GM19395 (cell line): ENCODE data around the gene NKAIN2.
"Not testable (repeated sequence)": the region's sequence is repeated elsewhere in the genome, so short reads cannot be mapped to it uniquely, and the experiment has no call there.

ENCODE experiments used
- ATAC-seq: cut with Tn5 transposase; IDR thresholded peaks from one replicate; pipeline ENCODE4 v1.9.1; 2021; ENCODE audit warnings: mild to moderate bottlenecking, moderate library complexity; ENCODE audit not compliant: unreplicated experiment

NKAIN2 gene

DNA sequence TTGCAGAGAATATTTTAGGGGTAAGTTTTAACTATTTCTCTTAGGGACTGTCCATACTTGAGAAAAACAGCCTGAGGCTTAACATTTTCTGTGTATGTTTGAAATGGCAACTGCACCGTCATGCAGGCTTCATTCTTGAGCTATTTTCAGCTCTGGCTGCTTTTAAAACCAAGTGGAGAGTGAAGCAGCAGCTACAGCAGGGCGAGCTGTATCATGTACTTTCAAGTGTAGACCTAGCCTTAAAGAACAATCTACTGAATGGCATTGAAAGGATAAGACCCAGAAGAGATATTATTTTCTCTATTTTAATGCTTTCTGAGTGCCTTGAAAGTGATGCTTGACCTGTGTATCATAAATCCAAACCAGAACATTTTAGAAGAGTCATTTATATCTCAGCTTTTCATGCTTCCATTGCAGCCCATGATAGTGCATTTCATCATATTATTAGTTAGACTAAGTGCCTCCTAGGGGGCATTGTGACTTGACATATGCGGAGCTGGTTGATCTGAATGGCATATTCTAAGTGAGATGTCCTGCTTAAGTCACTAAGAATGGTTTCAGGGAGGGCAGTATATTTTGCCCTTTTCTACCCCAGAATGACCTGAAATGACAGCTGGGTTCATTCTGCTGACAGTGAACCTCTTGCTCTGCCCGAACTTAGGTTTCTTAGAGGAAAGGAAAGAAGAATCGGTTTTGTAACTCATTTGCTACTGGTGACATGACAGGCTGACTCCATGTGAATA lies 85.3 kb downstream of the NKAIN2 start:
- ATAC-seq: no peak

DNA sequence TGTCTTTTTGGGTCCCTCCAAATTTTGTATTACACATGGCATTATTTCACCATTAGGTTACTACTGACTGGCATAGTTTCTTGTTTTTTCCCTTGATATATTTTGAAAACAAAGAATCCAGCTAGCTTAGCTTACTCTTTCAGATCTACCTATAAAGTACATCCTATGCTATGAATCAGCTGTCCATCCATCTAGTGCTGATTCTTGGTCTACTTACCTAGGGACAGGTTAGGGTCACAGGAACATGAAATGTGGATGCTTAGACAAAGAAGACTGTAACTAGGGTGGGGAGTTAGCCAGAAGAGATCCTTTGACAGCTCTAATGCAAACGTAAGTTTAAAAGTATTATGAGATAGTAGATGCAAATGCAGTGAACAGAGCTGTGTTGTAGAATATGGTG lies 91.7 kb downstream of the NKAIN2 start:
- no peak for ATAC-seq

DNA sequence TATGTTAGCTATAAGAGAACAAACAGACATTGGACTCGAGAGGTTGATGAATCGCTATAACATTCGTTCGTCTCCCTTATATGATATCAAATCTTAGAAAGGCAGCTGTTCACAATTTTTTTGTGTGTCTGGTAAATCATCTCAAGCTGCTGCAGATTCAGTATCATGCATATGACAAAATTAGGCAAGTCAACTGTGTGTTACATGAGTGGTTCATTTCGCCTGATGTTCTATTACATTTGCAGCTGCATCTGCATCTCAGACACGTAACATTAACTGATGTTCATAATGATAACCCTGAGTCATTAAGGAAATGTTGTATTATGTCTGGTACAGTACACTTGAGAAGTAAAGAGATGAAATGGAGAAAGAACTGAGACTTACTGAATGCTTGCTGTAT lies 92.1 kb downstream of the NKAIN2 start:
- ATAC-seq: no peak

DNA sequence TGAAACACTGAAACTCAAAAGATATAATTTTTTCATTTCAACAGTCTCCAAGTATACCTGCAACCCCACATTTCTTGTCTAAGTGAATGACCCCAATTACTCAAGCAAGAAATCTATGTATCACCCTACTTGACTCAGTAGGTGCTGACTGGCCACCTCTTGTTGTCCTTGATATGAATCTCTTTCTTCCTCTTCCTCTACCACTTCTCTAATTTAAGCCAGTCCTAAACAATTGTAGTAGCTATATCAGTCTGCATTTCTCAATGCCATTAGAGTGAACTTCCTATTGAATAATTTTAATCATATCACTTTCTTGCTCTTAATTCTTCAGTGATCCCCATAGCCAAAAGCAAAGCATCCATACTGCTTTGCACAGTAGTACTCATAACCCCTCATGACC lies 93.2 kb downstream of the NKAIN2 start:
- no peak for ATAC-seq

DNA sequence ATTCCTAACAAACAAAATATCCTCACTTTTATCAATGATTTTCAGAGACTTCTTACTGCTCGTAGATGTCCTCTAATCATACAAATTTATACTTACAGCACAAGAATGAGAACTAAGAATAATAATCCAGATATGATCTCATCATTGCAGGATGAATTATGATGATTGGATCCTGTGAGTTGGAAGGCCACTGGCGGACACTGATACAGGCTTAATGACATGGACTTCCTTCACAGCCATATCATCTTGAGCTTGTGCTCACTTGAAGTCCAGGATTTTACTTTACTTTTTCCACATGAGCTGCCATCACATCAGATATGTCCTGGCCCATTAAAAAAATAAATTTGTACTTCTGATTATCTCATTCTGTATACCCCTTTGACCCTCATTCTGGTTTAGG lies 94.3 kb downstream of the NKAIN2 start:
- no peak for ATAC-seq

DNA sequence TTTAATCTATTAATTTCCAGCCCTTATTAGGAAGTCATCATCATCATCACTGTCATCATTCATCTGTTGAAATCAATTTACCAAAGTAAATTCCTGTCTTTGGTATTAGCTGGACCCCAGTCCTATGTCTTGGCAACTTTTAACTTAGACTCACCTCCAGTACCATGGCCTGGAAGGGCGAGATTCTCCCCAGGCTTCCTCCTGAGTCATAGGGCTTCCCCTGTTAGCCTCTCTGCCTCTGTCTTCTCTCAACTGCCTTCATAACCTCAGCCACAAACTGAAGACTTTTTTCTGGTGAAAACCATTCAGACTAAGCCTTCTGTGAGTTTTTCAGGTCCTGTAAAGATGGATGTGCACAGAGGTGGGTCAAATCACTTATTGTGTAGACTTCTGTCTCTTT lies 95.0 kb downstream of the NKAIN2 start:
- ATAC-seq: no peak

DNA sequence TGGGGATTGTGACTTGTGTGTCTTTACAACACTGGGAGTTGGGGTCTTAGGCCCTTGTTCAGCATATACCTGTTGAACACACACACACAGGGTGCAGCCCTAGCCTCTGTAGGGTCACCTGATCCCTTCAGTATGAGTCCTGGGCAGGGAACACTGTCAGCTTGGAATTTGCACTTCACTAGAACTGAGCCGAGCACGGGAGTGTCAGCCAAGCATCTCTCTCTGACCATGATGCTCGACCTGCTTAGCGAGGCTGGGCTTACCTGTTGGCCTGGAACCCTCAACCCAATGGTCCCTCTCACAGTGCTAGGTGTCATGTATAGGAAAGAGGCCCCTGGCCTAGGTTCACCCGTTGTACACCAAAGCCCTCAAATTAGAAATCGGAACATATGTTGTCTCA lies 96.1 kb downstream of the NKAIN2 start:
- ATAC-seq: no peak

DNA sequence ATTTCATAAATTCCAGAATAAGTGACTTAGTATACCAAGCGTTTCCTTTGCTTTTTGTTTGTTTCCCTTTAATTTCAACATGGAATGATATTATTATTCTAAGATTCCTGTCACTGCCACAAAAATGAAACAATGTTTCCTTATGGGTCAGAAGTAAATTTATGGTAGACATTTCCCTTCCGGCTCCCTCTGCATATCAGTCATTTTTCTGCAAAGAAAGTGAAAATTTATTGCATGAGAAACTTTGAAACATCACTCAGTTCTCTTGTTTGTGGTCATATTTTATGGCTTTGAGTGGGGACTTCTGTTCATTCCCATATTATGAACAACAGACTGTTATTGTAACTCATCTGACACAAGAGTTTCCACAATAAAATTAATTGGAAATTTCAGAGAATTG lies 97.8 kb downstream of the NKAIN2 start:
- ATAC-seq: no peak

DNA sequence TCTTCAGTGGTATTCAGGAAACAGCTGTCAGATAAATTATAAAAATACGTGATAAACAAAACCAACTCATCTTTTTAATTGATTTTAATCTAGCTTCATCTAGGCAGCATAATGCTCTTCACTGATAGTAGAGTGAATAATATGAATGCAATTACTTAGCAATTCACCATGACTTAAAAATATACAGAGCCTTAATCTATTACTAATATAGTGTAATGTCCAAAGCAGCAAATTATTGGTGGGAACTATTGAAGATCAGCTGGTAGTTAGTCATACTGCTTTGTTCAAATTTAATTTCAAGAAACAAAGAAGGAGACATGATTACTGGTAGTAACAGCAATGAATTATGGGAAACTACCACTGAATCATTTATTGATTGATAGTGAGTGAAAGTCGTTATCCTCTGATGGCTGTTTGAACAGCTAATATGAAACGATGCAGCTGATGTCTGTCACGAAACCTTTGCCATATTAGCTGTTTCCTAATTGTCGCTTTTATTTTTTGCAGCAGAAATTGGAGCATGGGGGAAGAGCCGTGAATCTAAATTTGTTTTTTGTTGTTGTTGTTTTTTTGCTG lies 99.2 kb downstream of the NKAIN2 start:
- ATAC-seq: no peak

DNA sequence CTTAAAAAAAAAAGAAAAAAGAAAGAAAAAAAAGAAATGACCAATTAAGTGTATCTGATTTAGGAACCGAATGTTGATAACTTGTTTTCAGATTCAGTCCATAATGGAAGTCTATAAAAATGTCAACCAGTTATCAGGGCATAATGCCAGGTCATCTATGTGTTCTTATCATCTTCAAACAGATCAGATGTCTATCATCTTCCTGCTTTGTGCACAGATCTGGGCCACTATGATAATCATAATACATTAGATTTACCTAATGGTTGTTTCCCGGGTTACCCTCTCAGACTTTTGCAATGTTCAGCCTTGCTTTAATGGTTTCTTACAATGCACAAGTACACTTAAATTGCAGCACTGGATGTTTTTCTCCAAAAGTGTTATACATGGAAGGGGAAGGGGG lies 100.6 kb downstream of the NKAIN2 start:
- no peak for ATAC-seq

DNA sequence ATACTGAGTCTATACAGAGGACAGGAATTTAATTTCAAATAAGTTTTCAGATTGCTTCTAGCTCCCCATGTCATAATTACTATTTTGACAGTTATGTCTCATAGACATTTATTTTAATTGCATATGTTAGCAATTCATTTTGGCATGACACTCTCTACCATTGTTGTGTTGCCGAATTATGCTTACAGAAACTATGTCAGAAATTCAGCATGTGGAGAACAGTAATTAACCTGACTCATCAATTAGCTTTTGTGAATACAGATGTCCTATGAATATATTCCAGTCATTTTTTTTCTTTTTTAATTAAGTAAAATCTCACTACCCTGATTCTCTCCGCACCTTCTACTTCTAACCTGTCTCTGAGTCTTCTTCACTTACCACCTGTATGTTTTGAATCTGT lies 105.1 kb downstream of the NKAIN2 start:
- ATAC-seq: no peak

DNA sequence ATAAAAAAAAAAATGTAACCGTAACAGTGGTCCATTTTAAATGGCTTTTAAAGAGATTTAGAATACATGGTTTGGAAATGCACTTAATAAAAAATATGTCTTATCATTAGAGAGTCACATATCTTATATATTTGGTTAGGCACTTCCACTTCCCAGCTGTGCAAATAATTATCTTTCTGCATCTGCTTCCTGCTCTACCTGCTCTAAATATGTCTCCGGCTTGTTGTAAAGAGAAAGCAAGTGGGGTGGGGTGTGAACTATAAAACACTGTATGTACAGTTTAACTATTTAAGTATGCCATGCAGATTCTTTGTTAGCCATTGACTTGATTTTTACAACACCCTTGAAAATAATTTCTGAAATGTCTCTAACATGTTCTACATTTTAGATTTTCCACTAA lies 106.3 kb downstream of the NKAIN2 start:
- ATAC-seq: no peak

DNA sequence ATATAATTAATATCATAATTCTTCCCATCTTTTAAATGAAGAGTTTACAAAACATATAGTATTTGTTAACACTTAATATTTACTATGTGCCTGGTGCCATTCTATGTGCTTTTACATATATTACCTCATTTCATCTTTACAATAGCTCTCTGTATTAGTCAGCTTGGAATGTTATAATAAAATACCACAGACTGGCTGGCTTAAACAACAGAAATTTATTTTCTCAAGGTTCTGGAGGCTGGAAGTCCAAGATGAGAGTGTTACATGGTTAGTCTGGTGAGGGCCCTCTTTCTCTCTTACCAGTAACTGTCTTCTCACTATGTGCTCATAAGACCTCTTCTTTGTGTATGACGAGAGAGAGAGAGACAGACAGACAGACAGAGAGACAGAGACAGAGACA lies 110.2 kb downstream of the NKAIN2 start:
- no peak for ATAC-seq

DNA sequence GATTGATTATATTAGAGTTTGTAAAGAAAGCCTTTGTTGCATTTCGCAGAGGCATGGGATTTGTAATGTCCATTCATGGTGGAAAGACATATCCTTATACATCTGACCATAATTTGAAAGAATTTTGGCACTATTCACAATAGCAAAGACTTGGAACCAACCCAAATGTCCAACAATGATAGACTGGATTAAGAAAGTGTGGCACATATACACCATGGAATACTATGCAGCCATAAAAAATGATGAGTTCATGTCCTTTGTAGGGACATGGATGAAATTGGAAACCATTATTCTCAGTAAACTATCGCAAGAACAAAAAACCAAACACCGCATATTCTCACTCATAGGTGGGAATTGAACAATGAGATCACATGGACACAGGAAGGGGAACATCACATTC lies 119.7 kb downstream of the NKAIN2 start:
- ATAC-seq: not testable (repeated sequence)

DNA sequence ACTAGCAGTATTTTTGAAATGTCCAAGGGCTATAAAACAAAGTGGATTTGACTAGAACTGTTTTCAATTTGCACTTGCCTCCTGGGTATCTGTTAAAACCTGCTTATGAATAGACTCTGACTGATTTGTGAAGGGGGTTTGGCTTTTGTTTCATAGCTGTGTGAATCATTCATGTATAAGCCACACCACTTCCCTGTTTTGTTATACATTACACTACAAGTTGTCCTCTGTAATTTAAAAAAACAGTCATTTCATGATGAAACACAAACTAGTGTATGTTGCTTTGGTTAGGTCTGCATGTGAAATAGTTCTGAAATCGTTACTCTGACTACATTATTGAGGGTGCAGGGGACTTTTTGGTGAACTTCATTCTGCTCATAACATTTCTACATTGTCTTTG lies 121.7 kb downstream of the NKAIN2 start:
- peak; percentile 96 for ATAC-seq

DNA sequence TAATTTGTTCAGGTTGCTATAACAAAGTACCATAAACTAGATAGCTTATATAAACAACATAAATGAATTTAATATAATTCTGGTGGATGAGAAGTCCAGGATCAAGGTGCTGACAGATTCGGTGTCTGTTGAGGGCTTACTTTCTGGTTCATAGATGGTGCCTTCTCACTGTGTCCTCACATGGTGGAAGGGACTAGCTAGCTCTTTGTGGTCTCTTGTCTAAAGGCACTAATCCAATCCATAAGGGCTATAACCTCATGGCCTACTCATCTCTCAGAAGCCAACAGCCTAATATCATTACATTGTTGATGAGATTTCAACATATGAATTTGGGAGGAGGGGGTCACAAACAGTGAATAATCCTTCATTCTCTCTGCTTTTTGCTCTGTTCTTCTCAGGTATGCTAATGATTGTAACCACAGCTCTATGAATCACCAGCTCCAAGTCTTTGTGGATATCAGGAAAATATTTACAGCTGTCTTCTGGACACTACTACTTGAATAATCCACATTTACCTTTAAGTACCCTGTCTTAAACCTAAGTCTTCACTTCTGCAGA lies 122.3 kb downstream of the NKAIN2 start:
- no peak for ATAC-seq

DNA sequence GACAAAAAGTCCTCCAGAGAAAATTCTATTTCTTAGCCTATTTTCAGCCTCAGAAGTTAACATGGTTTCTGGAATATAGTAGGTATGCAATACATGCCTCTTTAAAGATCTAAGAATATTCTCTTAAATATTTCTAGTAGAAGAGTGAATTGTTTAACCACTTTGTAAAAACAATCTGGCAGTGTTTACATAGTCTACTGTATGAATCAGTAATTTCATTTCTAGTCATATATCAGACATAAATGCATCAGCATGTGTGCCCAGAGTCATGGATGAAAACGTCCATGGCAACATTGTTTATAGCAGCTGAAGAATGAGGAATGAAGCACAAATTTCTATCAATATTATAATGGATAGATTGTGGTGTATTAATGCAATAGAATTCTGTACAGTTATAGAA lies 124.9 kb downstream of the NKAIN2 start:
- no peak for ATAC-seq

DNA sequence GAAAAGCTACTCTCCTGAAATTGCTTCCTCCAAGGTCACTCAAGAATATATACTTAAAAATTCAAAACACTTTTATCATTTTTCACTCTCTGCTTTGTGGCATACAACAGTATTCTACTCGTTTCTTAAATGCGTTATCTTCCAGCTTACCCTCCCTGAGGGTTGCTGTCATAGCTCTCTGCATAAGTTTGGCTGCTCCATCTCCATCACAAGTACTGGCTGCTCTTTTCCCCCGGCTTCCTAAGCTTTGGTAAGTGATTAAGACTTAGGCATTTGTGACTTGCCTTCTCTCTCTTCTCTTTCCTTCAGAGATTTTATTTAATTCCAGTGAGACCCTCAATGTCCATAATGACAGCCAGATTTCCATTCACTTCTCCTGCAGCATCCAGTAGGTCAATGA lies 128.3 kb downstream of the NKAIN2 start:
- ATAC-seq: no peak

DNA sequence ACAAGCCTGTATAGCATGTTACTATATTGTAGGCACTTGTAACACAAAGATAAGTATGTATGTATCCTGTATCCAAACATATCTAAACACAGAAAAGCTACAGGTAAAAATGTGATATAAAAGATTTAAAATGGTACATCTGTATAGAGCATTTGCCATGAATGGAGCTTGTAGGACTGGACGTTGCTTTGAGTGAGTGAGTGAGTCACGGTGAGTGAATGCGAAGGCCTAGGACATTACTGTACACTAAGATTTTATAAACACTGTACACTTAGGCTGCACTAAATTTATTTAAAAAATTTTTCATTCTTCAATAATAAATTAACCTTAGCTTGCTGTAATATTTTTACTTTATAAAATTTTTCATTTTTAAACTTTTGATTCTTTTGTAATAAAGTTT lies 136.9 kb downstream of the NKAIN2 start:
- ATAC-seq: no peak

DNA sequence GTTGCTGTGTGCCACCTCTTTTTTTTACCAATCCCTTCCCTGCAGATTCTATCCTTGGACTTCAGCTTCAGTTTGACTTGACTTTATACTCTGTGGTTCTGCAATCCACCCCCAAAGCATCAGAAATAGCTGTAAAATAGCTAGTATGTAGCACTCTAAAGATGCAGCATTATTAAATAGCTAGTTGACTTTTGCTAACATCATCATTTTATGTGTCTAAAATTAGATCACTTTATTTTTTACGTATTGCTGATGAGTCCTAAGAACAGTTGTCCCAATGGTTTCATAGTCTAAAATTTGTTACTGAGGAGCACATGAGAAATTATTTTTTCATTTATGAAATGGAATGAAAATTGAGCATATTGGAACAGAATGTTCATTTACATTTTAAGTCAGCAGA lies 138.2 kb downstream of the NKAIN2 start:
- no peak for ATAC-seq

DNA sequence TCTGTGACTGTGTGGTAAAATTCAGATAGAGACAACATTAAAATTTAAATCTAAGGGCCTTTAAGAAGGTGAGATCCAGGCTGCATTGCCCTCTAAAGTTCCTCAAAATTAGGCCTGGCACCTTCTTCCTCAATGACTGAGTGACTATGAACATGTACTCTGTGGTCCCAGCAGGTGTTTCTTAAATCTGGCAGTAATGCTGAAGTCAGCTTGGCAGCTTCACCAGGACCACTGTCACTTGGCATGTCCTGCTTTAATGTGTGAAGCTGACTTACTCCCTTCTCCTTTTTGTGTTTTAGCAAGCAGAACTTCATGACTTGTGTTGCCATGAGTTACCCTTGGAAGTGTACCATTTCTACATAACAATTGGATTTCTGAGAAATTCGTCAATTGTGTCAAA lies 141.7 kb downstream of the NKAIN2 start:
- ATAC-seq: no peak

DNA sequence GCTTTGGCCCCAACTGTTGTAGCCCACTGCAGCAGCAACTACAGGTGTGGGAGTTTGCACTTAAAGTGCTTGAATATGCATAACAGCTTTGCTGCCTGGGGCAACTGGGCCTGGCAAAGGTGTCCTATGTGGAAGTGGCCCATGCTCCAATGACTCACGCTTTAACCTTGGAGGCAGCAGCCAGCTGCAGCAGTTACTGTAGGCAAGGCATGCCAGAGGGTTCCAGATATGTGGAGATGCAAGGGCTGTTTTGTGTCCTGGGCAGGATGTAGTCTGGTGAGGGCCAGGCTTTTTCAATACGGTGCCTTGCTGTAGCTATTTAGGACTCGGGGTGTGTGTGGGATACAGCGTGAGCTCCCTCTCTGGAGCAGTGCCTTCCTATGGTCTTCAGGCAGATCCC lies 150.3 kb downstream of the NKAIN2 start:
- no peak for ATAC-seq
